Measurements from ENCODE around the gene MRPS24.
"Not testable (repeated sequence)": the region's sequence is repeated elsewhere in the genome, so short reads cannot be mapped to it uniquely, and the experiment has no call there.

Gene MRPS24

DNA sequence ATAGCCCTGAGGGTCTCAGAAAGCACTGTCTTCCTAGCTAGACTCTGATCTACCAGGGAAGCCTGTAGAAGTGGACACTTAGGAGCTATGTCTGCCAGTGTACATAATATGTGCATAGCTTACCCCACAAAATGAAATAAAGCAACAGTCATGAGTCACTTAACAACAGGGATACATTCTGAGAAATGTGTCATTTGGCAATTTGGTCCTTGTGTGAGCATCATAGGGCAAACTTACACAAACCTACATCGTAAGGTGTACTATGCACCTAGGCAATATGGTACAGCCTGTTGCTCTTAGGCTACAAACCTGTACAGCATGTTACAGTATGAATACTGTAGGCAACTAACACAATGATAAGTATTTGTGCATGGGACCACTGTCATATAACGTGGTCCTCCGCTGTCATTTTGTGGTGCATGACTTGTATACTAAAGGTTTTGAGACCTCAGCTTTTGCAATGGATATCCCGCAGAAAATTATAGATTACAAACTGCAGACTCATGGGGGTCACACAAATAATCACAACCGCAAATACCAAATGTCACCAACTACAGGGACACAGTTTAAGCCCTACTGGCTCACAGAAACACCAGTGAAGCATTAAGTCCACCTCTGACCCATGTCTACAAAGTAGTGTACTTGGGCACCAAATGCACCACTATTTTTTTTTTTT is 35.4 kb upstream of the MRPS24 start:
- no peak for DNase-seq (ENCODE audit: extremely low read depth, low read depth)

DNA sequence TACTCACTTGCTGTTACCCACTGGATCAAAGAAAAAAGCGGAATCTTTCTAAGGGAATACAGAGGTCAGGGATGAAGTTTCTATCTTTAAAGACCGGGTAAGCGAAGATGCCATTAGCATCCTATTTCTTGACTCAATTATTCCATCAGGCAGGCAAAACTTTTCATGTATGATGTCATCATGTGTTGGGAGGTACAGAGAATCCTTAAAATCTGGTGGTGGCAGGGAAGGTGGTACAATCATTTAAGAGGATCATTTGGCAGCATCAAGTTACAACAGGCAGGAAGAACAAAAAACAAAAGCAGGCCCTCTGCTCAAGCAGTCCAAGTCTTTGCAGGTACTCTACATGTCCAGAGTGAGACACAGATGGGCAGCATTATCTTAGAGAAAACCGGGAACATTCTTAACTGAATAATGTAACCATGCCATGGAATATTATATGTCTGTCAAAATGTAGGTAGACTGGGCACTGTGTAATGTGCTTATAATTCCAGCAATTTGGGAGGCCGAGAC is 33.3 kb upstream of the MRPS24 start:
- DNase-seq (ENCODE audit: extremely low read depth, low read depth) = no peak
- TF ChIP-seq CTCF (IDR thresholded peaks at IDR 0.05; ENCODE audit: low read depth, low read length) = no peak

More for the DNA sequence above, 35.4 kb upstream of the MRPS24 start:
- no peak for TF ChIP-seq CTCF (IDR thresholded peaks at IDR 0.05; ENCODE audit: low read depth, low read length)

- not testable (repeated sequence) for DNase-seq (ENCODE audit: extremely low read depth, low read depth)
Measured at GRCh38 chr7:43898571-43898970, 29.3 kb upstream of the MRPS24 start.

DNA sequence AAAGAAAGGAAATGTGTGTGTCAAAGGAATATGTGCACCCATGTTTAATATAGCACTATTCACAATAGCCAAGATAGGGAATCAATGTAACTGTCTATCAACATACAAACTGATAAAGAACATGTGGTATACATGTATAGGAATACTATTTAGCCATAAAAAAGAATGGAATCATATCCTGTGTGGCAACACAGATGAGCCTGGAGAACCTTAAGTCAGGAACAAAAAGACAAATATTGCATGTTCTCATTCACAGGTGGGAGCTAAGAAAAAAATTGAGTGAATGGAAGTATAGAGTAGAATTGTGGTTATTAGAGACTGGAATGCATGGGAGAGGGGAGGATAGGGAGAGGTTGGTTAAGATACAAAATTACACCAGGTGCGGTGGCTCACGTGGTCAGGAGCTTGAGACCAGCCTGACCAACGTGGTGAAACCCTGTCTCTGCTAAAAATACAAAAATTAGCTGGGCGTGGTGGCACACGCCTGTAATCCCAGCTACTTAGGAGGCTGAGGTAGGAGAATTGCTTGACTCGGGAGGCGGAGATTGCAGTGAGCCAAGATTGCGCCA is 26.6 kb upstream of the MRPS24 start:
- no peak for DNase-seq (ENCODE audit: extremely low read depth, low read depth)
- TF ChIP-seq CTCF (IDR thresholded peaks at IDR 0.05; ENCODE audit: low read depth, low read length) = no peak

DNA sequence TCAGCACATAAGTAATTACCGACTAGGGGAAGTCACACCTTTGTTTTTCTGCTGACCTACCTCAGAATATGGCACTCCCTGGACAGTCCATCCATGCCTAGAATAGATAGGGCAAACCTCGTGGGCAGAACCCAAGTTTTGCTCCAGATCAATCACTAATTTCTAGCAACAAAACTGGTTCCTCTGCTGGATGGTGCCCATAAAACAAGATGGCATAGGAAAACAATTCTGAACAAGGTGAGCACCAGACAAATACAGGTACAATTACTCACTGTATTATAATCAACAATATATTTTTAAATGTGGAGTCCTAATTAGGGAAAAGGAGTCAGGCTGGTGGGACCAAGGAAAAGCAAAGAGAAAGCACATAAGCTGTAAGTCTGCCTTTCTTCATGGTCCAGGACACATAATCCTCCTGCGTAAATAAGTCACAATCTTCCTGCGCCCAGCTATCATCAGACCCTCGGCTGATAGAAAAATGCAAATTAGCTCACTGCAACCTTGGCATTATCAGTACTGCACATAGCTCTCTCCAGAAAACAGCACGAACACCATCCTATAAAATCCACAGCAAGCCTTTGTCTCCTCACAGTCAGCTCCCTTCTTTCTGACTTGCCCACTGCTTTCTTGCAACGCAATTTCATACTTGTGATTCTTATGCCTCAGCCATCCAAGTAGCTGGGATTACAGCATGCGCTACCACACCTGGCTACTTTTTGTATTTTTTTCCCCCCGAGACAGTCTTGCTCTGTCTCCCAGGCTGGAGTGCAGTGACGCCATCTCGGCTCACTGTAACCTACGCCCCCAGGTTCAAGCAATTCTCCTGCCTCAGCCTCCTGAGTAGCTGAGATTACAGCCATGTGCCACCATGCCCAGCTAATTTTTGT is 22.0 kb upstream of the MRPS24 start:
- TF ChIP-seq CTCF (IDR thresholded peaks at IDR 0.05; ENCODE audit: low read depth, low read length) = no peak
- DNase-seq (ENCODE audit: extremely low read depth, low read depth) = no peak

- DNase-seq (ENCODE audit: extremely low read depth, low read depth) = no peak
- TF ChIP-seq CTCF (IDR thresholded peaks at IDR 0.05; ENCODE audit: low read depth, low read length) = no peak
Measured at GRCh38 chr7:43890468-43890867, 21.2 kb upstream of the MRPS24 start.

GRCh38 chr7:43888993-43889945 is 20.0 kb upstream of the MRPS24 start:
- no peak for TF ChIP-seq CTCF (IDR thresholded peaks at IDR 0.05; ENCODE audit: low read depth, low read length)
- DNase-seq (ENCODE audit: extremely low read depth, low read depth) = no peak
